SJCRH30 (cell line): ENCODE data around the gene PROM2. TPM values are rescaled to one million over a fixed set of nuclear protein-coding genes. Genes with fewer than 3 reads are reported as not detected.

Experiments
- DNase-seq, 2 experiments: peaks; one replicate each; pipeline ENCODE4 v3.0.0-alpha.2; 2015 to 2020
- H3K27ac ChIP-seq: fragments of 250-450 bp; sonication (Bioruptor Pico); 2 replicates; pipeline ENCODE4 v1.5.1; 2020; ENCODE audit warnings: mild to moderate bottlenecking, moderate library complexity
- H3K27me3 ChIP-seq: fragments of 250-450 bp; sonication (Bioruptor Pico); 2 replicates; pipeline ENCODE4 v1.5.1; 2020; ENCODE audit warnings: mild to moderate bottlenecking, moderate library complexity
- H3K36me3 ChIP-seq: fragments of 250-450 bp; sonication (Bioruptor Pico); 2 replicates; pipeline ENCODE4 v1.5.1; 2020; ENCODE audit warnings: mild to moderate bottlenecking, moderate library complexity
- H3K4me1 ChIP-seq: fragments of 250-450 bp; sonication (Bioruptor Pico); 2 replicates; pipeline ENCODE4 v1.5.1; 2020; ENCODE audit warnings: mild to moderate bottlenecking, moderate library complexity
- H3K4me3 ChIP-seq: fragments of 250-450 bp; sonication (Bioruptor Pico); 2 replicates; pipeline ENCODE4 v1.5.1; 2020; ENCODE audit warnings: mild to moderate bottlenecking, moderate library complexity
- H3K9me3 ChIP-seq: fragments of 250-450 bp; sonication (Bioruptor Pico); replicated peaks from 2 replicates; pipeline ENCODE4 v1.5.1; 2020; ENCODE audit warnings: mild to moderate bottlenecking, moderate library complexity
- total RNA-seq: library from RNA; depleted of rRNA; stranded (reverse); fragments of >200 nt; shearing (Covaris generic); gene quantifications from 2 replicates; pipeline ENCODE4 v1.2.3, GENCODE V29; 2014

PROM2 gene
- total RNA-seq, 1 experiment from 2014 or later = 0.57 TPM

- Histone ChIP-seq H3K27me3 (peaks cover 17% of the 10 kb centered on the region), H3K4me1 (no peaks in the 10 kb centered on the region), H3K9me3 (no peaks in the 10 kb centered on the region), H3K36me3 (no peaks in the 10 kb centered on the region), H3K4me3 (no peak overlapping the region), H3K27ac (no peak overlapping the region)
- peak in 1 of 2 experiments; percentile 29 for DNase-seq
Observed at GRCh38 chr2:95314964-95315611, 40.8 kb downstream of the PROM2 start.

GRCh38 chr2:95315801-95316411, 41.7 kb downstream of the PROM2 start:
- Histone ChIP-seq H3K27me3 (peaks cover 17% of the 10 kb centered on the region), H3K9me3 (no peaks in the 10 kb centered on the region), H3K36me3 (no peaks in the 10 kb centered on the region), H3K4me3 (no peak overlapping the region), H3K27ac (no peak overlapping the region), H3K4me1 (no peaks in the 10 kb centered on the region)
- DNase-seq = no peak

GRCh38 chr2:95316466-95317122, 42.3 kb downstream of the PROM2 start:
- Histone ChIP-seq H3K4me3 (no peak overlapping the region), H3K36me3 (no peaks in the 10 kb centered on the region), H3K27ac (no peak overlapping the region), H3K4me1 (no peaks in the 10 kb centered on the region), H3K9me3 (no peaks in the 10 kb centered on the region), H3K27me3 (peaks cover 17% of the 10 kb centered on the region)
- DNase-seq = no peak

- no peak for DNase-seq
- H3K27me3 ChIP-seq = peaks cover 17% of the 10 kb centered on the region
- no peak overlapping the region for H3K4me3 ChIP-seq
- H3K36me3 ChIP-seq = no peaks in the 10 kb centered on the region
- H3K9me3 ChIP-seq = no peaks in the 10 kb centered on the region
- no peak overlapping the region for H3K27ac ChIP-seq
- H3K4me1 ChIP-seq = no peaks in the 10 kb centered on the region
Observed at GRCh38 chr2:95317123-95317500, 42.9 kb downstream of the PROM2 start.

- H3K4me3 ChIP-seq = no peak overlapping the region
- H3K4me1 ChIP-seq = no peaks in the 10 kb centered on the region
- no peaks in the 10 kb centered on the region for H3K36me3 ChIP-seq
- peaks cover 17% of the 10 kb centered on the region for H3K27me3 ChIP-seq
- no peak overlapping the region for H3K27ac ChIP-seq
- H3K9me3 ChIP-seq = no peaks in the 10 kb centered on the region
- DNase-seq = no peak
Observed at GRCh38 chr2:95317665-95318425, 43.6 kb downstream of the PROM2 start.

GRCh38 chr2:95318431-95319220, 44.4 kb downstream of the PROM2 start:
- no peak for DNase-seq
- Histone ChIP-seq H3K9me3 (no peaks in the 10 kb centered on the region), H3K4me1 (no peaks in the 10 kb centered on the region), H3K4me3 (no peak overlapping the region), H3K27me3 (peaks cover 17% of the 10 kb centered on the region), H3K27ac (no peak overlapping the region), H3K36me3 (no peaks in the 10 kb centered on the region)

GRCh38 chr2:95319481-95320343, 45.5 kb downstream of the PROM2 start:
- Histone ChIP-seq H3K9me3 (no peaks in the 10 kb centered on the region), H3K36me3 (no peaks in the 10 kb centered on the region), H3K4me1 (no peaks in the 10 kb centered on the region), H3K27ac (no peak overlapping the region), H3K4me3 (no peak overlapping the region), H3K27me3 (peaks cover 16% of the 10 kb centered on the region)
- no peak for DNase-seq

GRCh38 chr2:95320344-95320712, 46.1 kb downstream of the PROM2 start:
- Histone ChIP-seq H3K4me3 (no peak overlapping the region), H3K4me1 (no peaks in the 10 kb centered on the region), H3K36me3 (no peaks in the 10 kb centered on the region), H3K9me3 (no peaks in the 10 kb centered on the region), H3K27ac (no peak overlapping the region), H3K27me3 (peaks cover 12% of the 10 kb centered on the region)
- no peak for DNase-seq

- no peak overlapping the region for H3K27ac ChIP-seq
- H3K4me3 ChIP-seq = no peak overlapping the region
- no peaks in the 10 kb centered on the region for H3K9me3 ChIP-seq
- peaks cover 12% of the 10 kb centered on the region for H3K27me3 ChIP-seq
- DNase-seq = no peak
- H3K4me1 ChIP-seq = no peaks in the 10 kb centered on the region
- H3K36me3 ChIP-seq = no peaks in the 10 kb centered on the region
Observed at GRCh38 chr2:95320986-95321767, 46.9 kb downstream of the PROM2 start.

GRCh38 chr2:95323347-95324155, 49.3 kb downstream of the PROM2 start:
- H3K27ac ChIP-seq = no peak overlapping the region
- no peaks in the 10 kb centered on the region for H3K4me1 ChIP-seq
- DNase-seq = no peak
- H3K9me3 ChIP-seq = no peaks in the 10 kb centered on the region
- H3K36me3 ChIP-seq = no peaks in the 10 kb centered on the region
- H3K27me3 ChIP-seq = peaks cover 8% of the 10 kb centered on the region; the same call in 1 of the 2 replicates
- no peak overlapping the region for H3K4me3 ChIP-seq

- no peak for DNase-seq
- Histone ChIP-seq H3K4me1 (no peaks in the 10 kb centered on the region), H3K36me3 (no peaks in the 10 kb centered on the region), H3K4me3 (no peak overlapping the region), H3K9me3 (no peaks in the 10 kb centered on the region), H3K27me3 (no peaks in the 10 kb centered on the region), H3K27ac (no peak overlapping the region)
Observed at GRCh38 chr2:95325026-95325425, 50.8 kb downstream of the PROM2 start.

- Histone ChIP-seq H3K4me3 (no peak overlapping the region), H3K4me1 (no peaks in the 10 kb centered on the region), H3K27ac (no peak overlapping the region), H3K27me3 (no peaks in the 10 kb centered on the region), H3K9me3 (no peaks in the 10 kb centered on the region), H3K36me3 (no peaks in the 10 kb centered on the region)
- DNase-seq = no peak
Observed at GRCh38 chr2:95325590-95326432, 51.6 kb downstream of the PROM2 start.
